Fibroblast of skin of left biceps (primary cell): ENCODE measurements around the gene IVL.

Experiments
- DNase-seq, 2 experiments: peaks; one replicate each; pipeline ENCODE4 v3.0.0-alpha.2; 2013; ENCODE audit warnings: low read depth in 2 of 2

The IVL gene

GRCh38 chr1:152907686-152908601 lies at the start of gene IVL:
TSS of gene IVL (plus strand) at chr1:152908546. CDS start at chr1:152909798, 1,252 bp downstream.
- DNase-seq = no peak

DNA sequence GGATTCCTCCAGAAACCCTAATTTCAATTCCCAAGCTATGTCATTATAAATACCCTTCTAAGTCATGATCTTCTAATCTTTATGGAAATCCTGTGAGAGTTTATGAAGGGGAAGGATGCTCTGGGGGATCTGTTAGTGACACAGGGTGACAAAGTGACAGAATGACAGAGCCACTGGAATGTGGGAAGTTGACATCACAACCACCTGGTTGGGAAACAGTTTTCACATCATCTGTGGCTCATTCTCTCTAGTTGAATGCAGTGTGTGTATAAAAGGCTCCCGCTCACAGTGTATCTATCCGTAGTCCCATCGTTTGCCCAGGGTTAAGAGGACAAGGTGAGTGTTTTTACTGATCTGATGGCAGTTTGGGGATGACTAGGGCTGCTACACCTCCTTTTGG lies 48.6 kb upstream of the IVL start, which contains the start of gene LCE7A:
LCE7A (plus strand) TSS at position 301 of the 400 bp plus-strand sequence. CDS start 702 bp downstream, outside the sequence.
- DNase-seq = no peak

DNA sequence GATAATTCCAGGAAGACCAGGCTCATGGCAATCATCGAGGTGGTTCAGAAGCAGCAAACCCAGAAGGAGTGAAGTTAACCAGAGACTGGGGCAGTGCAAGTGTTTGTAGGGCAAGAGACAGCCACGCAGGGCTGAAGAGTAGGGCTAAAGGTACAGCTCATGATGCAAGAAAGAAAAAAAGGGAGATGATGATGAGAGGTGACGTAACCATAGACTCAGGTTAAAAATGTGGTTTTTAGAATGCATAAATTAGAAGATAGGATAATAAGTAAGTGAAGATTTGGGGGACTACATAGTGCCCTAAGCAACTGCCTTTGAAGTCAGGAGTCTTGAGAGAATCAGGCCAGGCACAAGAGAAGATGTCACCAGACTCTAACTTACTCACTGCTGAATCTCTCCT lies 48.2 kb upstream of the IVL start:
- DNase-seq = no peak

- DNase-seq = no peak
Measured at GRCh38 chr1:152861374-152861773, 47.0 kb upstream of the IVL start.

- no peak for DNase-seq
Measured at GRCh38 chr1:152864443-152864842, 43.9 kb upstream of the IVL start.

GRCh38 chr1:152866321-152866720 lies 42.0 kb upstream of the IVL start:
- no peak for DNase-seq

DNA sequence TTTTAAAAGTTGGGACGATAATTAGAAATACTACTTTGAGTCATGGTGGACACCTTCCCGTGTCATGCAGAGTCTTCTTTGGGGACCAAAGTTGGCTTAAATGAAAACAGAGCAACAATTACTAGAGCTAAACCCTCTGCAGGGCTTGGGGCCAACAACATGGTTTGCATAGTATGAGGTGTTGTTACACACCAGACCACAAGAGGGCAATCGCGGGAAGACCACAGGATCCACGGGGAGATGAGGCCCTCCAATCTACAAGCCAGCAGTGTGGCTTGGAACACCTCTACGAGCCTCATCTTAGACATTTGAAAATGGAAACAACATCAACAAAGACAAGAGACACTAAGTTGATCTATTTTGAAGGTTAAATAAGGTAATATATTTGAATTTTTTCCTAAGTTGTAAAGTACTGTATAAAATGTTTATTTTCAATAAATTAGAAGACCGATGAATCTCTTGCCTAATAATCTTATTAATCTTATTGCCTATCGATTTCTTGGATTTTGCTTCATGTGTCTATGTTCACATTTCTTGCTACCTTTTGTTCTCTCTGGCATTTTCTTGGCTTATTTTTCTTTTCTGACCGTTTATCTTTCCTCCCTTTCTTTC lies 38.4 kb upstream of the IVL start:
- DNase-seq = peak; percentile 20 to 22

DNA sequence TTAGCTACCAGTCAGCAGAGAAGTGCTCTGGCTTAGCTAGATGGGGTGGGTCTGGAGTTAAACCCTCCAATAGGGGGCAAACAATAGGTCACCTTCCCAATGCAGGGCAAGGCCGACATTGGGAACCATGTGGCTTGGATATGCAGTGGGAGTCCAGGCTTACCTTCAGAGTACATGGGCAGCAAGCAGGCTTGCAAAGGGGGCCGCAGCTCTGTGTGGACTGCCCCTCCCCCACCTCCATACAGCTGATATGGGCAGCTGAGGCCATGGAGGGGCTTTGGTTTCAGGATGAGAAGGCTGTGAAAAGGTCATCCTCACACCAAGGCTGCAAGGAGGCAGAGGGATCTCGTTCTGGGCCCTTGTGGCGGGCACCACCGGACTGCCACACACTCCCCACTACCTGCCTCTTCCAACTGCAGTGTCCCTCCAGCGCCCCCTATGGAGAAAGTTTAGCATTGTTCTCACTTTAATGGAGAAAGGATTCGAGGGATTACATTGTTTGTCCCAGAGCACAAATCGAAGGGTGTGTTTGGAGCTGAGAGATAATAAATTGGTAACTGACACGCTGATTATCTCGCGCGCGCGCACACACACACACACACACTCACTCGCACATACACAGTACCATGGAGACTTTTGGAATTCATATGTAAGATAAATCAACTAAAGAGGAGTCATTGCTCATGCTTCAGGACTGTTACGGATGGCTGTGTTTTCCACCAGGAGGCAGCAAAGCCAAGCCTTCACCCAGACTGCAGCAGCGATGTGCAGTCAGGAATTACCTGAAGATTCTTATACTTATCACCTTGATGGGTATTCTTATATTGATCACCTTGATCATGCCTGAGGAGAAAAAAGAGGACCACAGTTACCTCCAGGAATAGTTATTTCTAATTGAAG lies 37.3 kb upstream of the IVL start:
- DNase-seq = no peak

DNA sequence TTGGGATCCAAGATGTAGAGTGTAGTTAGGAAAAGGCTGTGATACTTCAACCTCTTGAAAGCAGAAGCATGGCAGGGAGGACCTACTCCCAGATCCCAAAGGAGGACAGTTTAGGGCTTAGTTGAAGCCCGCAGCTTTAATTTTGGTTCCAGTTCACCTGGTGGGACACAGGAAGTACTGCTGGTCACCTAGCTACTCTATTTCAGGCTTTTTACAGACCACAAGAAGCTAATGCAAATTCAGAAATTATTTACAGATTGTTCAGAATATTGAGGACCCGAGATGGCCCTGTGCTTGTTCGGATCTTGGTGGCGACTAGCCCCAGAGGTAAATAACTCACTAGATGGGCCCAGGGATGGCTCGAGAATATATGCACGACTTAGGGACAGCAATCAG lies 36.6 kb upstream of the IVL start:
- no peak for DNase-seq

DNA sequence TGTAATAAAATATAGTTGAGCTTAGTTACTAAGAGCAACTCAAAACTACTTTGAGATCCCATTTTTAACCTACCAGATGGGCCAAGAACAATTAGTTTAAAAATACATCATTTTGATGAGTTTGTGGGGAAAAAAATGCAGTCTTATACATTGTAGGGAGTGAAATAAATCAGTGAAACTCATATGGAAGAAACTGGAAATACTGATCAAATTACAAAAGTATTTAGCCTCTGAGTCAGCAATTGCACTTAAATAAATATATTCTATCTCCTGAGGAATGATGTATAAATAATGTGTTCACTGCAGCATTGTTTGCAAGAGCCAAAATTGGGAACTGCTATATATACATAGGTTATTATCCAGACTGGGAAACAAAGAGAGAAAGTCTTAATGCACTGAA lies 34.9 kb upstream of the IVL start:
- peak; percentile 29 to 42 for DNase-seq

- DNase-seq = no peak
Measured at GRCh38 chr1:152876827-152877226, 31.5 kb upstream of the IVL start.

DNA sequence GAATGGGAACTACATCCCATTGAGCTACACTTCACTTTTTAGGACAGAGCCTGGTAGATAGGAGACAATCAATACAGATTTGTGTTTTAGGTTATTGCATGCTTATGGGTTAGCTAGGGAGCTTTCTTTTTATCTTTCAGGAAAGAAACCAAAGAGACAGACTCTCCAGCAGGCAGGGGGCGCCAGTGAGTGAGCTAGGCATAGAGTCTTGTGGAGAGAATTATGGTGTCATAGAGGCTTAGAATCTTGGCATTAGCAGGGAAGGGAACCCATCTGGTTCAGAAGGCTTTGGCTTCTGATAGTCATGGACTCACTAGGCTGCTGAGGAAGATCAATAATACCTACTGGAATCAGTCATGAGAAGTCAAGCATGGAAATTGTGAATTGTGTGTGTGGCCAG lies 30.3 kb upstream of the IVL start, which contains the start of gene SMCP:
SMCP (plus strand) TSS at position 281 of the 400 bp plus-strand sequence. CDS start 6,101 bp downstream, outside the sequence.
- DNase-seq = no peak

GRCh38 chr1:152879559-152880198 lies 28.7 kb upstream of the IVL start:
- no peak for DNase-seq

- no peak for DNase-seq
Measured at GRCh38 chr1:152880316-152880715, 28.0 kb upstream of the IVL start.

- DNase-seq = no peak
Measured at GRCh38 chr1:152880907-152881306, 27.4 kb upstream of the IVL start.

DNA sequence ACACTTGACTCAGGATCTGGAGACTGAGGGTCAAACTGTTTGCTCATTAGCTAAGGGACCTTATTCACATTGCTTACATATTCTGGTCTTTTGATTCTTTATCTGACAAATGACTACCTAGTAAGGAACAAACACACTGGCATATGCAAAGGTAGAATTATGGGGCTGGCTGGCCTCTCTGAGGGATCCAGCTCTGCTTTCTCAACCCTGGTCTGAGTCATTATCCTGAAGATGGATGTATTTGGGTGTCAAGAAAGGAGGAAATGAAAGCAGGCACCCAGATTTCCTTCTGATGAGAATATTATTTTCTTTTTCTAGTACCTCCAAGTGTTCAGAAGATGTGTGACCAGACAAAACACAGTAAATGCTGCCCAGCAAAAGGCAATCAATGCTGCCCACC lies 24.3 kb upstream of the IVL start:
- no peak for DNase-seq

DNA sequence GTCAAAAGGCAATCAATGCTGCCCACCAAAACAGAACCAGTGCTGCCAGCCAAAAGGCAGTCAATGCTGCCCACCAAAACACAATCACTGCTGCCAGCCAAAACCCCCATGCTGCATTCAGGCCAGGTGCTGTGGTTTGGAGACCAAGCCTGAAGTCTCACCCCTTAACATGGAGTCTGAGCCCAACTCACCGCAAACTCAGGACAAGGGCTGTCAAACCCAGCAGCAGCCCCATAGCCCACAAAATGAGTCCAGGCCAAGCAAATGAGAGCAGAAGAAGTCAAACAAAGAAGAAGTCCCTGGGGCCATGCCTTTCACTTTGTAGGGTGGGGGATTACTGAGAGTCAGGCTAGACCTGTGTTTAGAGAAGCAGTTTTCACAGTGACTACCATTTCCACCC lies 23.8 kb upstream of the IVL start:
- no peak for DNase-seq

- DNase-seq = no peak
Measured at GRCh38 chr1:152884966-152885624, 23.3 kb upstream of the IVL start.

DNA sequence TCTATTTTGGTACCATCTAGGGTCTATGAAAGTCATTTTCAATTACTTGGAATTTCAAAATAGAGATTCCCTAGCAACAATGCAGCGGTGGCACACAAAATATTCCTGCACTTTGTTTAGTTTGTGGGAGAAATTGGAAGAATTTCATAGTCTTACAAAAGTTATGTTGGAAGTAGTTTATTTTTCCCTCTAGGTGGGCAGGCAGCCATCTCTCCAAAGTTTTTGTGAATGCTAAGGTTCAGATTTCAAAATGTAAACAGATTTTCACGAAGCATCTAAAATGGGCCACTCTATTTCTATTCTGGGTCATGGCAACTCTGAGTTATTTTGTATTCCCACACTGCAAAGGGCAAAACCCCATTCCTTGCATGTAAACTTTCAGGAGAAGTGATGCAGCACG lies 22.3 kb upstream of the IVL start:
- no peak for DNase-seq

DNA sequence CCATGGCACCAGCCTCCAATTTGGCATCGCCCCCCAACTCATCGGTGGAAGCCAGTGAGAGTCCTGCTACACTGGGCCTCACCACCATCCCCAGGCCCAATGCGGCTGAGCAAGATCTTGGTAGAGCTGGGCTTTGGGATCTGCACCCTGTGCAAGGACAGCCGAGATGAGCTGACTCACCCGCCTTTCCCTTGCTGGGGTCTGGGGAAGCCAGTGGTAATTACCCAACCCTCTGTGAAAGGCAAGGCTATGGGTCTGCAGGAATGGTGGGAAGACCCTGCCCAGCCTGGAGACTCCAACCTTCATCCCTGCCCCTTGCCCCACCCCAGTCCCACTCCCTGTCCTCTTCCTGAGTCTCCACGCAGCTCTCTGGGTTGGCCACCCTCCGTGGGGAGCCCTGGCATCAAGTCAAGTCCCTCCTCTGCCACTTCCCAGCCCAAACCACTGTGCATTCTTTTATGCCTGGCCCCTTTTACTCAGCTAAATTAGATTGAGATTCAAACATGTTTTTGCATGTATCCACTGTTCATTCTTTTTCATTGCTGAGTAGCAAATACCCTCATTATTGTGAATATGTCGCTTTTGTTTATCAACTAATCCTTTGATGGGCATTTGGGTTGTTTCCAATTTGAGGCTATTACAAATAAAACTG lies 21.5 kb upstream of the IVL start:
- no peak for DNase-seq
